Activated CD4-positive, alpha-beta T cell treated with anti-CD3 and anti-CD28 coated beads for 36 hours (primary cell): ENCODE data around the gene RITA1. TPM values are rescaled to one million over a fixed set of nuclear protein-coding genes. Genes with fewer than 3 reads are reported as not detected.
"Not testable (repeated sequence)": the region's sequence is repeated elsewhere in the genome, so short reads cannot be mapped to it uniquely, and the experiment has no call there.

Experiments used
- ATAC-seq: fragments of 200-7000 bp; cut with Tn5 transposase; one replicate; pipeline ENCODE4 v1.10.0; 2021; ENCODE audit warnings: mild to moderate bottlenecking, moderate library complexity
- CTCF ChIA-PET: fragments of 350-600 bp; sonication (Branson Sonifier 250); formaldehyde crosslinking; loops from one replicate; lab custom pipeline; 2021; ENCODE audit warnings: antibody characterized with exemption; lab: Charles Lee
- POLR2A ChIA-PET: fragments of 350-600 bp; sonication (Branson Sonifier 250); formaldehyde crosslinking; loops from one replicate; lab custom pipeline; 2021; ENCODE audit warnings: antibody characterized with exemption, inconsistent platforms; lab: Charles Lee
- DNase-seq: peaks from one replicate; pipeline ENCODE4 v3.0.0-alpha.2; 2020
- H3K27ac Mint-ChIP-seq: one replicate; pipeline ENCODE4 v1.8.0; 2021; ENCODE audit warnings: mixed read lengths
- H3K27me3 Mint-ChIP-seq: one replicate; pipeline ENCODE4 v1.8.0; 2021; ENCODE audit warnings: mixed read lengths
- H3K36me3 Mint-ChIP-seq: one replicate; pipeline ENCODE4 v1.8.0; 2021; ENCODE audit warnings: low read depth, mixed read lengths
- H3K4me1 Mint-ChIP-seq: one replicate; pipeline ENCODE4 v1.8.0; 2021; ENCODE audit warnings: mixed read lengths
- H3K4me3 Mint-ChIP-seq: one replicate; pipeline ENCODE4 v1.8.0; 2021; ENCODE audit warnings: mild to moderate bottlenecking, moderate library complexity, mixed read lengths
- H3K9me3 Mint-ChIP-seq: one replicate; pipeline ENCODE4 v1.8.0; 2021; ENCODE audit warnings: low read depth, mixed read lengths
- intact Hi-C, 2 experiments: fragments of 100-400 bp; cut with DNase I in 1 of 2; cut with micrococcal nuclease in 1 of 2; formaldehyde crosslinking; loops; one replicate each; pipeline versions ENCODE4 v1.14.2 to v1.15.1; 2022 to 2024; cut with DNase I, micrococcal nuclease
- total RNA-seq, 2 experiments: library from RNA; stranded (reverse); gene quantifications; one replicate each; pipeline ENCODE4 v1.2.3, GENCODE V29; 2021

The RITA1 gene
- 10 to 100 TPM; 23.4 to 25.7 TPM for total RNA-seq

- Mint-ChIP-seq H3K27me3 (no peaks in the 10 kb centered on the region), H3K4me3 (peak within 1 kb of the TSS; percentile 97), H3K36me3 (peaks cover 43% of the 10 kb centered on the region), H3K4me1 (peaks cover 36% of the 10 kb centered on the region), H3K27ac (peak within 1 kb of the TSS; percentile 96), H3K9me3 (no peaks in the 10 kb centered on the region)
- peak; percentile 82 for DNase-seq
- POLR2A ChIA-PET, result interaction anchor here (0.6 to 1.9 kb wide), 6 partner anchors 8 to 49 kb away, joined by 3 to 7 read pairs (median 4); partner anchors contain the start of gene TPCN1
- intact Hi-C loops, result loop anchor here (1.0 to 10.0 kb wide), 11 partner anchors 23 to 779 kb away; partner anchors contain the start of genes SLC8B1 (in 2 of the 2), OAS2 (in 1 of the 2), PLBD2 (in 1 of the 2) and RASAL1 (in 1 of the 2)
- CTCF ChIA-PET, result interaction anchor here (0.5 to 4.6 kb wide), 8 partner anchors 9 to 1272 kb away, joined by 3 to 29 read pairs (median 4); no protein-coding TSS in a partner anchor
- ATAC-seq, result peak; percentile 49
These were observed at the start of gene RITA1, which contains the start of gene DDX54 for GRCh38 chr12:113185180-113186032. RITA1 (plus strand) TSS chr12:113185721; CDS start chr12:113186747, 1,026 bp downstream. DDX54 (minus strand) TSS chr12:113185478; CDS start chr12:113185451, 27 bp downstream.

- DNase-seq (peak; percentile 91), ATAC-seq (peak; percentile 78)
- Mint-ChIP-seq H3K9me3 (no peaks in the 10 kb centered on the region), H3K4me3 (peak overlapping the region; percentile 73), H3K27me3 (no peaks in the 10 kb centered on the region), H3K4me1 (peaks cover 16% of the 10 kb centered on the region), H3K36me3 (no peaks in the 10 kb centered on the region), H3K27ac (peak overlapping the region; percentile 92)
- intact Hi-C loops, result loop anchor here (2.0 kb wide), 2 partner anchors 16 to 1294 kb away; partner anchors contain the start of gene MAPKAPK5 (in 1 of the 2)
- ChIA-PET POLR2A (interaction anchor here (0.6 kb wide), 2 partner anchors 17 to 49 kb away, joined by 3 to 4 read pairs; partner anchors contain the start of gene DDX54), CTCF (interaction anchor here (0.7 to 6.4 kb wide), 5 partner anchors 17 to 137 kb away, joined by 3 to 57 read pairs (median 3); no protein-coding TSS in a partner anchor)
These were observed 49.2 kb upstream of the RITA1 start for GRCh38 chr12:113136128-113136989.

- no peak overlapping the region for H3K4me3 Mint-ChIP-seq
- POLR2A ChIA-PET, result interaction anchor here (0.6 kb wide), 1 partner anchor 157 kb away, joined by 5 read pairs; no protein-coding TSS in a partner anchor
These were observed 48.5 kb upstream of the RITA1 start for GRCh38 chr12:113136990-113137511.

GRCh38 chr12:113137861-113138783 lies 47.4 kb upstream of the RITA1 start:
- H3K27ac Mint-ChIP-seq, result no peak overlapping the region
- H3K27me3 Mint-ChIP-seq, result no peaks in the 10 kb centered on the region
- H3K4me3 Mint-ChIP-seq, result no peak overlapping the region
- CTCF ChIA-PET, result interaction anchor here (0.5 to 6.4 kb wide), 7 partner anchors 15 to 829 kb away, joined by 3 to 57 read pairs (median 4); no protein-coding TSS in a partner anchor
- no peaks in the 10 kb centered on the region for H3K36me3 Mint-ChIP-seq
- no peaks in the 10 kb centered on the region for H3K9me3 Mint-ChIP-seq
- POLR2A ChIA-PET, result interaction anchor here (0.6 kb wide), 1 partner anchor 156 kb away, joined by 5 read pairs; no protein-coding TSS in a partner anchor
- intact Hi-C loops, result loop anchor here (2.0 kb wide), 2 partner anchors 15 to 1295 kb away; partner anchors contain the start of gene MAPKAPK5 (in 1 of the 2)
- no peak for DNase-seq
- H3K4me1 Mint-ChIP-seq, result peaks cover 23% of the 10 kb centered on the region
- no peak for ATAC-seq

More at GRCh38 chr12:113136990-113137511, 48.5 kb upstream of the RITA1 start:
- CTCF ChIA-PET, result interaction anchor here (0.8 to 6.4 kb wide), 2 partner anchors 16 to 41 kb away, joined by 3 to 57 read pairs; no protein-coding TSS in a partner anchor
- no peaks in the 10 kb centered on the region for H3K36me3 Mint-ChIP-seq
- no peak for DNase-seq
- peaks cover 18% of the 10 kb centered on the region for H3K4me1 Mint-ChIP-seq
- intact Hi-C loops, result loop anchor here (2.0 kb wide), 2 partner anchors 16 to 1294 kb away; partner anchors contain the start of gene MAPKAPK5 (in 1 of the 2)
- ATAC-seq, result no peak
- H3K27me3 Mint-ChIP-seq, result no peaks in the 10 kb centered on the region
- peak overlapping the region; percentile 92 for H3K27ac Mint-ChIP-seq
- H3K9me3 Mint-ChIP-seq, result no peaks in the 10 kb centered on the region

GRCh38 chr12:113138826-113139225 lies 46.7 kb upstream of the RITA1 start:
- Mint-ChIP-seq H3K4me1 (peaks cover 23% of the 10 kb centered on the region), H3K36me3 (no peaks in the 10 kb centered on the region), H3K4me3 (no peak overlapping the region), H3K27ac (no peak overlapping the region), H3K27me3 (no peaks in the 10 kb centered on the region), H3K9me3 (no peaks in the 10 kb centered on the region)
- POLR2A ChIA-PET, result no interaction called here
- intact Hi-C loops, result no loop called here
- no peak for ATAC-seq
- no peak for DNase-seq
- CTCF ChIA-PET, result interaction anchor here (0.6 to 6.4 kb wide), 6 partner anchors 14 to 146 kb away, joined by 3 to 57 read pairs (median 4); no protein-coding TSS in a partner anchor

- intact Hi-C loops, result no loop called here
- ChIA-PET POLR2A (interaction anchor here (0.6 kb wide), 1 partner anchor 120 kb away, joined by 3 read pairs; no protein-coding TSS in a partner anchor), CTCF (interaction anchor here (0.8 kb wide), 1 partner anchor 31 kb away, joined by 3 read pairs; no protein-coding TSS in a partner anchor)
- no peak overlapping the region for H3K4me3 Mint-ChIP-seq
- no peaks in the 10 kb centered on the region for H3K9me3 Mint-ChIP-seq
- no peaks in the 10 kb centered on the region for H3K27me3 Mint-ChIP-seq
- no peak for ATAC-seq
- no peak for DNase-seq
- H3K36me3 Mint-ChIP-seq, result no peaks in the 10 kb centered on the region
- H3K4me1 Mint-ChIP-seq, result peaks cover 21% of the 10 kb centered on the region
- H3K27ac Mint-ChIP-seq, result no peak overlapping the region
These were observed 44.8 kb upstream of the RITA1 start for GRCh38 chr12:113140706-113141105.

GRCh38 chr12:113141716-113142115 lies 43.8 kb upstream of the RITA1 start:
- intact Hi-C loops, ATAC-seq, H3K36me3 Mint-ChIP-seq, H3K9me3 Mint-ChIP-seq, POLR2A ChIA-PET, H3K27me3 Mint-ChIP-seq, H3K4me3 Mint-ChIP-seq, DNase-seq: not testable (repeated sequence)
- Mint-ChIP-seq H3K27ac (peak overlapping the region; percentile 82), H3K4me1 (peaks cover 11% of the 10 kb centered on the region)
- CTCF ChIA-PET, result interaction anchor here (1.0 kb wide), 1 partner anchor 11 kb away, joined by 3 read pairs; no protein-coding TSS in a partner anchor

- ChIA-PET CTCF (interaction anchor here (0.8 to 1.0 kb wide), 2 partner anchors 9 to 11 kb away, joined by 3 read pairs; no protein-coding TSS in a partner anchor), POLR2A (interaction anchor here (0.6 to 1.1 kb wide), 2 partner anchors 32 to 35 kb away, joined by 3 read pairs; no protein-coding TSS in a partner anchor)
- intact Hi-C loops, result no loop called here
- peak; percentile 59 for DNase-seq
- Mint-ChIP-seq H3K4me3 (no peak overlapping the region), H3K36me3 (no peaks in the 10 kb centered on the region), H3K27ac (peak overlapping the region; percentile 82), H3K27me3 (no peaks in the 10 kb centered on the region), H3K9me3 (no peaks in the 10 kb centered on the region), H3K4me1 (peaks cover 7% of the 10 kb centered on the region)
- ATAC-seq, result peak; percentile 90
These were observed 43.2 kb upstream of the RITA1 start for GRCh38 chr12:113142173-113142885.

GRCh38 chr12:113142886-113143332 lies 42.6 kb upstream of the RITA1 start:
- intact Hi-C loops, result no loop called here
- DNase-seq (no peak), ATAC-seq (no peak)
- H3K4me3 Mint-ChIP-seq, result no peak overlapping the region
- no peaks in the 10 kb centered on the region for H3K9me3 Mint-ChIP-seq
- CTCF ChIA-PET, result interaction anchor here (0.8 to 1.0 kb wide), 2 partner anchors 10 kb away, joined by 3 read pairs; no protein-coding TSS in a partner anchor
- peak overlapping the region; percentile 34 for H3K27ac Mint-ChIP-seq
- H3K4me1 Mint-ChIP-seq, result peaks cover 7% of the 10 kb centered on the region
- POLR2A ChIA-PET, result interaction anchor here (0.6 to 1.1 kb wide), 2 partner anchors 32 to 36 kb away, joined by 3 read pairs; no protein-coding TSS in a partner anchor
- H3K36me3 Mint-ChIP-seq, result no peaks in the 10 kb centered on the region
- no peaks in the 10 kb centered on the region for H3K27me3 Mint-ChIP-seq
